HG02840 (cell line): ENCODE results near the gene ATP2B2.

Experiments used
- ATAC-seq: cut with Tn5 transposase; IDR thresholded peaks from one replicate; pipeline ENCODE4 v1.9.1; 2021; ENCODE audit warnings: mild to moderate bottlenecking, moderate library complexity, moderate number of reproducible peaks; ENCODE audit not compliant: unreplicated experiment, low FRiP score

ATP2B2 gene

GRCh38 chr3:10373686-10374261 is 131.6 kb downstream of the ATP2B2 start:
- no peak for ATAC-seq

GRCh38 chr3:10371789-10372188 is 133.6 kb downstream of the ATP2B2 start:
- no peak for ATAC-seq

GRCh38 chr3:10371167-10371566 is 134.2 kb downstream of the ATP2B2 start:
- ATAC-seq: no peak

- no peak for ATAC-seq
Measured at GRCh38 chr3:10370429-10370828, 135.0 kb downstream of the ATP2B2 start.

GRCh38 chr3:10368512-10368911 is 136.9 kb downstream of the ATP2B2 start:
- ATAC-seq: no peak

GRCh38 chr3:10367506-10367905 is 137.9 kb downstream of the ATP2B2 start:
- ATAC-seq: no peak

- ATAC-seq: no peak
Measured at GRCh38 chr3:10366651-10367101, 138.7 kb downstream of the ATP2B2 start.

- ATAC-seq: no peak
Measured at GRCh38 chr3:10365791-10366190, 139.6 kb downstream of the ATP2B2 start.

GRCh38 chr3:10365316-10365715 is 140.1 kb downstream of the ATP2B2 start:
- no peak for ATAC-seq

GRCh38 chr3:10364806-10365205 is 140.6 kb downstream of the ATP2B2 start:
- no peak for ATAC-seq

GRCh38 chr3:10363935-10364334 is 141.5 kb downstream of the ATP2B2 start:
- no peak for ATAC-seq

GRCh38 chr3:10361375-10361774 is 144.0 kb downstream of the ATP2B2 start:
- ATAC-seq: no peak

- no peak for ATAC-seq
Measured at GRCh38 chr3:10360478-10360877, 144.9 kb downstream of the ATP2B2 start.

- no peak for ATAC-seq
Measured at GRCh38 chr3:10359761-10360161, 145.6 kb downstream of the ATP2B2 start.

- ATAC-seq: no peak
Measured at GRCh38 chr3:10358309-10358980, 146.9 kb downstream of the ATP2B2 start.

- no peak for ATAC-seq
Measured at GRCh38 chr3:10357592-10358308, 147.6 kb downstream of the ATP2B2 start.

- no peak for ATAC-seq
Measured at GRCh38 chr3:10357095-10357494, 148.3 kb downstream of the ATP2B2 start.

- ATAC-seq: no peak
Measured at GRCh38 chr3:10356461-10356981, 148.9 kb downstream of the ATP2B2 start.

- no peak for ATAC-seq
Measured at GRCh38 chr3:10354361-10355015, 150.9 kb downstream of the ATP2B2 start.

GRCh38 chr3:10353661-10354360 is 151.6 kb downstream of the ATP2B2 start:
- ATAC-seq: no peak
